ENCODE measurements around the gene CRHR2. TPM values are rescaled to one million over a fixed set of nuclear protein-coding genes. Genes with fewer than 3 reads are reported as not detected.

CRHR2 gene
- total RNA-seq, 1 donor from 2014 or later, result 0.34 TPM

- no peak for DNase-seq (ENCODE audit: low spot score)
Measured at GRCh38 chr7:30618080-30618676, 64.1 kb downstream of the CRHR2 start.

GRCh38 chr7:30617359-30617758 is 64.9 kb downstream of the CRHR2 start:
- DNase-seq (ENCODE audit: low spot score), result no peak

- no peak for DNase-seq (ENCODE audit: low spot score)
Measured at GRCh38 chr7:30616318-30616717, 65.9 kb downstream of the CRHR2 start.

GRCh38 chr7:30613366-30614325 is 68.6 kb downstream of the CRHR2 start:
- DNase-seq (ENCODE audit: low spot score), result no peak

GRCh38 chr7:30612658-30613265 is 69.5 kb downstream of the CRHR2 start:
- no peak for DNase-seq (ENCODE audit: low spot score)

GRCh38 chr7:30605832-30606231 is 76.4 kb downstream of the CRHR2 start:
- DNase-seq (ENCODE audit: low spot score), result no peak

- no peak for DNase-seq (ENCODE audit: low spot score)
Measured at GRCh38 chr7:30604901-30605300, 77.4 kb downstream of the CRHR2 start.

Other genes with a start within 250 kb of the CRHR2 start
- gene NOD1, start 203.7 kb downstream of the CRHR2 start, total RNA-seq, result 24.4 TPM
- 38.7 TPM for gene GGCT, start 177.6 kb downstream of the CRHR2 start, total RNA-seq
- gene GARS1, start 87.6 kb downstream of the CRHR2 start, total RNA-seq, result 203 TPM
- 31.4 TPM for gene INMT, start 69.7 kb upstream of the CRHR2 start, total RNA-seq
- 16.8 TPM for gene MINDY4, start 89.0 kb upstream of the CRHR2 start, total RNA-seq
- gene AQP1, start 229.4 kb upstream of the CRHR2 start, total RNA-seq, result 373 TPM

Data from ureter (tissue), 1 donor.